ENCODE data around the gene GINS2. TPM values are rescaled to one million over a fixed set of nuclear protein-coding genes. Genes with fewer than 3 reads are reported as not detected.

Gene GINS2
- total RNA-seq, 4 donors from 2014 or later = 1.00 to 4.4 (median 1.2) TPM; not detected in 1

DNA sequence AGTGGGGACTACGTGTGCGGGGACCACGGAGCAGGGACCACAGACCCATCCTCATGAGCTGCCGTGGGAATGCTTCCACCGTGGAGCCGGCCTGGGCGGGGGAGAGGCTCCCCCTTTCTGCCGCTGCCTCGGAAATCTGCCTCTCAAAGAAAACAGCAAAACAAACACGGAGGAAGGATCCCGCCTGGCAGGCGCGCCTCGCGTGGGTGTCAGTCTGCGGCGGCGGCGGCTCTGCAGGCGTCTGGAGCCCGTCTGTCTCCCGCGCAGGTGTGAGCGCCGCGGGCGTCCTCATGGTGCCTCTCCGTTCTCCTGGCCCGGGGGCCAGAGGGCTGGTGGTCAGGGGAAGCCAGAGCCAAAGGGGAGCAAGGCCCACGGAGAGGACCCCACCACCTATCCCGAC, 48.2 kb downstream of the GINS2 start:
- peaks cover 11 to 58% (median 50%) of the 10 kb centered on the region in 4 donors for H3K4me1 ChIP-seq
- 90% methylated on average over 31 of the region's 31 CpGs; no CpG with 5 or more reads in 1 of the 2 donors for WGBS, 2 donors (ENCODE audit: low coverage in 1 of 2)
- intact Hi-C loops (cut with DNase I; ENCODE audit: low total_unique reads) = no loop called here

DNA sequence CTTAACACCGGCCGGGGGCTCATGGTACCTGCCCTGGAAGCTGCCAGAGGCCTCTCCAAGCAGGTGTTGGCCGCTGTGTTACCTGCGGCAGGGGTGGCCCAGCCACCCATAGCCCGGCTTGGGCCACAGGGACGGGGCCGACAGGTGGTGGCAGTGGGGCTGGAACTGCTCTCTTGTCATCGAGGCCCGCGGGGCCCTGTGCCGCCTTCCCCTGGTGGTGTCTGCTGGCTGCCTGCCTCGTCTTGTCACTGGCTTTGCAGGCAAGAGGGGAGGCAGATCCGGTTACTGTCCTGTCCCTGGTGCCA, 48.5 kb downstream of the GINS2 start:
- no peak for DNase-seq
- in situ Hi-C loops (cut with MboI; ENCODE audit: low pct_ligation_motif_present in 1 of 4, low pct_unique_long_range_greater_than_20kb in 1 of 4, low sequenced_read_pairs in 3 of 4) (no loop called here), intact Hi-C loops (cut with DNase I; ENCODE audit: low total_unique reads) (no loop called here)
- H3K9me3 ChIP-seq = no peaks in the 10 kb centered on the region
- H3K27ac ChIP-seq = peak overlapping the region in 2 of 4 donors; percentile 25 to 43
- TF ChIP-seq, protein P1, sequence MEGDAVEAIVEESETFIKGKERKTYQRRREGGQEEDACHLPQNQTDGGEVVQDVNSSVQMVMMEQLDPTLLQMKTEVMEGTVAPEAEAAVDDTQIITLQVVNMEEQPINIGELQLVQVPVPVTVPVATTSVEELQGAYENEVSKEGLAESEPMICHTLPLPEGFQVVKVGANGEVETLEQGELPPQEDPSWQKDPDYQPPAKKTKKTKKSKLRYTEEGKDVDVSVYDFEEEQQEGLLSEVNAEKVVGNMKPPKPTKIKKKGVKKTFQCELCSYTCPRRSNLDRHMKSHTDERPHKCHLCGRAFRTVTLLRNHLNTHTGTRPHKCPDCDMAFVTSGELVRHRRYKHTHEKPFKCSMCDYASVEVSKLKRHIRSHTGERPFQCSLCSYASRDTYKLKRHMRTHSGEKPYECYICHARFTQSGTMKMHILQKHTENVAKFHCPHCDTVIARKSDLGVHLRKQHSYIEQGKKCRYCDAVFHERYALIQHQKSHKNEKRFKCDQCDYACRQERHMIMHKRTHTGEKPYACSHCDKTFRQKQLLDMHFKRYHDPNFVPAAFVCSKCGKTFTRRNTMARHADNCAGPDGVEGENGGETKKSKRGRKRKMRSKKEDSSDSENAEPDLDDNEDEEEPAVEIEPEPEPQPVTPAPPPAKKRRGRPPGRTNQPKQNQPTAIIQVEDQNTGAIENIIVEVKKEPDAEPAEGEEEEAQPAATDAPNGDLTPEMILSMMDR (IDR thresholded peaks at IDR 0.05) = no peak
- TF ChIP-seq POLR2A (IDR thresholded peaks at IDR 0.05) (no peak), EP300 (IDR thresholded peaks at IDR 0.05; ENCODE audit: low read depth) (no peak), POLR2AphosphoS5 (IDR thresholded peaks at IDR 0.05) (no peak)
- H3K27me3 ChIP-seq = no peaks in the 10 kb centered on the region
- H3K4me3 ChIP-seq = no peak overlapping the region
- WGBS, 2 donors (ENCODE audit: low coverage in 1 of 2) = 88% methylated on average over 13 of the region's 13 CpGs; no CpG with 5 or more reads in 1 of the 2 donors
- H3K4me1 ChIP-seq = peaks cover 11 to 54% (median 47%) of the 10 kb centered on the region in 4 donors
- H3K36me3 ChIP-seq = no peaks in the 10 kb centered on the region

More for the DNA sequence above, 48.2 kb downstream of the GINS2 start:
- H3K27me3 ChIP-seq = no peaks in the 10 kb centered on the region
- H3K27ac ChIP-seq = no peak overlapping the region
- no peak for DNase-seq
- H3K36me3 ChIP-seq = no peaks in the 10 kb centered on the region
- no peak overlapping the region for H3K4me3 ChIP-seq
- TF ChIP-seq, protein P1 (IDR thresholded peaks at IDR 0.05) = no peak
- TF ChIP-seq POLR2A (IDR thresholded peaks at IDR 0.05) (no peak), EP300 (IDR thresholded peaks at IDR 0.05; ENCODE audit: low read depth) (no peak), POLR2AphosphoS5 (IDR thresholded peaks at IDR 0.05) (no peak)
- in situ Hi-C loops (cut with MboI; ENCODE audit: low pct_ligation_motif_present in 1 of 4, low pct_unique_long_range_greater_than_20kb in 1 of 4, low sequenced_read_pairs in 3 of 4) = no loop called here
- H3K9me3 ChIP-seq = no peaks in the 10 kb centered on the region

DNA sequence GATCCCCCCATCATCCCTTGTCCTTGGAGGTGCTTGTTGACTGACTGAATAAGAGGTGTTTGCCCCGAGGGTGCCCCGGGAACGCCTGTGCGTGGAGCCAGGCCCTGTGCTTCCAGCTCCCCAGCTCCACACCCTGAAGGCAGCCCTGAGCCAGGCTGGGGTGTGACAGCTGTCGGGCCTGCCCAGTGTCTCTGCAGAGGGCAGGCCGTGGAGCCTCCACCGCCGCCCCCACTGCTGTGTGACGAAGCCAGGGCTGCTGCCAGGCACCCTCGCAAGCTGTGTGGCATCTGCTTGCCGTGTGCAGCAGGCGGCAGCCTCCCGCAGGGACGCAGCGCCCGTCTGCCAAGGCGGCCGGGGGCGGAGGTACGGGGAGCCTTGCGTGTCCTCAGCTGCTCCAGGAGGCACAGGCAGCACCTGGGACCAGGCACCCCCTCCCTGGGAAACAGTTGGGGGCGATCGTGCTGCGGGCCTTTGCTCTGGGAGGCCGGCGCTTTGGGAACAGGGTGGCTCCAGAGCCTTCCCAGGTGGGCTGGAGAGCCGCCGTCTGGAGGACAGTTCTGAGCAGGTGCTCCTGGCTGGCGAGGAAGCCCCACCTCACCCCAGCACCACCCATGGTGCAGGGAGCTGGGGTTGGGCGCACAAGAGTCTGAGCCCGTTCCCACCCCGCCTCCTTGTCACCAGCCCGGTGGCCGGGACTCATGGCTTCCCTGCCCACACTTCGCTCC, 49.1 kb downstream of the GINS2 start:
- intact Hi-C loops (cut with DNase I; ENCODE audit: low total_unique reads) = no loop called here
- Histone ChIP-seq H3K4me3 (no peak overlapping the region), H3K27ac (peak overlapping the region in 3 of 4 donors; percentile 25 to 51 (median 43)), H3K4me1 (peaks cover 11 to 49% (median 41%) of the 10 kb centered on the region in 4 donors), H3K27me3 (no peaks in the 10 kb centered on the region), H3K9me3 (no peaks in the 10 kb centered on the region), H3K36me3 (no peaks in the 10 kb centered on the region)
- no peak for DNase-seq
- TF ChIP-seq POLR2AphosphoS5 (IDR thresholded peaks at IDR 0.05) (peak in 2 of 3 donors; percentile 50 to 55), POLR2A (IDR thresholded peaks at IDR 0.05) (no peak)
- in situ Hi-C loops (cut with MboI; ENCODE audit: low pct_ligation_motif_present in 1 of 4, low pct_unique_long_range_greater_than_20kb in 1 of 4, low sequenced_read_pairs in 3 of 4) = no loop called here
- WGBS, 2 donors (ENCODE audit: low coverage in 1 of 2) = 72% methylated on average over 24 of the region's 35 CpGs; no CpG with 5 or more reads in 1 of the 2 donors

GRCh38 chr16:85638695-85639409, 49.9 kb downstream of the GINS2 start:
- H3K27ac ChIP-seq = peak overlapping the region in 3 of 4 donors; percentile 23 to 51 (median 43)
- in situ Hi-C loops (cut with MboI; ENCODE audit: low pct_ligation_motif_present in 1 of 4, low pct_unique_long_range_greater_than_20kb in 1 of 4, low sequenced_read_pairs in 3 of 4) (no loop called here), intact Hi-C loops (cut with DNase I; ENCODE audit: low total_unique reads) (no loop called here)
- DNase-seq = no peak
- TF ChIP-seq POLR2AphosphoS5 (IDR thresholded peaks at IDR 0.05) = no peak
- TF ChIP-seq, protein P1 (IDR thresholded peaks at IDR 0.05) = no peak
- no peak for TF ChIP-seq POLR2A (IDR thresholded peaks at IDR 0.05)
- TF ChIP-seq EP300 (IDR thresholded peaks at IDR 0.05; ENCODE audit: low read depth) = no peak
- no peaks in the 10 kb centered on the region for H3K27me3 ChIP-seq
- no peak overlapping the region for H3K4me3 ChIP-seq
- no peaks in the 10 kb centered on the region for H3K36me3 ChIP-seq
- no peaks in the 10 kb centered on the region for H3K9me3 ChIP-seq
- 92% methylated on average over 17 of the region's 26 CpGs; no CpG with 5 or more reads in 1 of the 2 donors for WGBS, 2 donors (ENCODE audit: low coverage in 1 of 2)
- H3K4me1 ChIP-seq = peaks cover 11 to 40% (median 33%) of the 10 kb centered on the region in 4 donors

Data from transverse colon (tissue), 4 donors.